Stimulated activated naive CD8-positive, alpha-beta T cell treated with anti-CD3 and anti-CD28 coated beads, Interleukin-15, Interleukin-2, amounts not matched to agents 100 ng/mL and 50 ng/mL, for 24 hours (primary cell): Measurements from ENCODE around the gene ZSWIM4.
"Not testable (repeated sequence)": the region's sequence is repeated elsewhere in the genome, so short reads cannot be mapped to it uniquely, and the experiment has no call there.

Experiments
- H3K27ac Mint-ChIP-seq: one replicate; pipeline ENCODE4 v1.8.0; 2021; ENCODE audit warnings: mild to moderate bottlenecking, mixed read lengths
- H3K27me3 Mint-ChIP-seq: one replicate; pipeline ENCODE4 v1.8.0; 2021; ENCODE audit warnings: mixed read lengths
- H3K36me3 Mint-ChIP-seq: one replicate; pipeline ENCODE4 v1.8.0; 2021; ENCODE audit warnings: low read depth, mixed read lengths
- H3K4me1 Mint-ChIP-seq: one replicate; pipeline ENCODE4 v1.8.0; 2021; ENCODE audit warnings: low read depth, mixed read lengths
- H3K4me3 Mint-ChIP-seq: one replicate; pipeline ENCODE4 v1.8.0; 2021; ENCODE audit warnings: mild to moderate bottlenecking, mixed read lengths
- H3K9me3 Mint-ChIP-seq: one replicate; pipeline ENCODE4 v1.8.0; 2021; ENCODE audit warnings: mixed read lengths

The ZSWIM4 gene

DNA sequence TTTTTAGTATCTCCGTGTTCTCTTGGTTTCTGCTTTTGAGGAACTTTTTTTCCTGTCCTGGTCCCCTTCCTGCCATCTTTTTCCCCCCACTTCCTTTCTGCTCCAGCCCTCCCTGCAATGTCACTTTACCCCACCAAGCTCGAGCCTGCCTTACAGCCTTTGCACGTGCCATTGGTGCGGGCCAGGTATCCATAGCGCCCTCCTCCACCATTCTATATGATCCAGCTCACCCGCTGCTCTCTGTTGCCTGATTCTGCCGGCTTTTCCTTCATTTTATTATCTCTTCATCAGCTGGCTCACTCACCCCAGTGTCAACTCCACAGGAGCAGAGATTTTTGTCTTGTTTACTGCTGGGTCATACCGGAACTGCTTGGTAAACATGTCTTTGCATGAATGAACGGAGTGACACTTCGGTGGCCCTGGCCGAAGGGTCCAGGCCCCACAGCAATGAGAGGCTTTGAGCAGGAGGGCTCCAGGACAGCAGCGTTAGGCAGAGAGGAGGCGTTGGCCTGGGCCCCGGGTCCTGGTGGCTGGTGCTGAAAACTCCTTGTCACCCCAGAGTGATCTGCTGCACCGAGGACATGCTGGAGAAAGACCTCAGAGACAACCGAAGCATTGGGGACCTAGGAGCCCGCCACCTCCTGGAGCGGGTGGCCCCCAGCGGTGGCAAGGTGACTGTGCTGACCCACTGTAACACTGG is 29.7 kb upstream of the ZSWIM4 start:
- H3K27ac Mint-ChIP-seq: peak overlapping the region; percentile 92
- H3K27me3 Mint-ChIP-seq: no peaks in the 10 kb centered on the region

DNA sequence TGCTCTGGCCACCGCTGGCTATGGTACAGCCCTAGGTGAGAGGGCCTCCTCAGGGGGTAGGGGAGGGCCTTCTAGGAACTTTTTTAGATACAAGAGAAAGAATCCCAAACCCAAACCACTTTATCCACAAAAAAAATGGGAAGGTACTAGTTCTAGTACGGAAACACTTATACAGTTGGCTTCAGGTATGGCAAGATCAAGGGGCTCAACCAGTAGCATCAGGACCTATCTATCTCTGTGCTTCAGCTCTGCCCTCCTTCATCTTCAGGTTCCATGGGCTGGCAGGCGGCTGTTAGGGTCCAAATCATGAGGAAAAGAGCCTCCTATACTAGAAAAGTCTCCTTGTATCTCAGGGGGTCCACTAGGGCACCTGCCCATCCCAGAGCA is 29.2 kb upstream of the ZSWIM4 start:
- Mint-ChIP-seq H3K27ac (no peak overlapping the region), H3K36me3 (peaks cover 30% of the 10 kb centered on the region), H3K27me3 (no peaks in the 10 kb centered on the region)

More for the DNA sequence above, 29.7 kb upstream of the ZSWIM4 start:
- Mint-ChIP-seq H3K9me3 (no peaks in the 10 kb centered on the region), H3K4me1 (peaks cover 17% of the 10 kb centered on the region), H3K4me3 (peak overlapping the region; percentile 92), H3K36me3 (peaks cover 30% of the 10 kb centered on the region)

GRCh38 chr19:13768510-13768909 is 26.7 kb upstream of the ZSWIM4 start:
- H3K27me3 Mint-ChIP-seq: no peaks in the 10 kb centered on the region
- H3K27ac Mint-ChIP-seq: no peak overlapping the region
- peaks cover 20% of the 10 kb centered on the region for H3K36me3 Mint-ChIP-seq
- no peaks in the 10 kb centered on the region for H3K9me3 Mint-ChIP-seq
- H3K4me1 Mint-ChIP-seq: peaks cover 14% of the 10 kb centered on the region
- H3K4me3 Mint-ChIP-seq: no peak overlapping the region

More for the DNA sequence above, 29.2 kb upstream of the ZSWIM4 start:
- Mint-ChIP-seq H3K4me3 (peak overlapping the region; percentile 92), H3K4me1 (peaks cover 17% of the 10 kb centered on the region), H3K9me3 (no peaks in the 10 kb centered on the region)

- H3K27ac Mint-ChIP-seq: no peak overlapping the region
- H3K36me3 Mint-ChIP-seq: peaks cover 22% of the 10 kb centered on the region
- H3K27me3 Mint-ChIP-seq: no peaks in the 10 kb centered on the region
- H3K9me3 Mint-ChIP-seq: no peaks in the 10 kb centered on the region
- no peak overlapping the region for H3K4me3 Mint-ChIP-seq
- peaks cover 14% of the 10 kb centered on the region for H3K4me1 Mint-ChIP-seq
These were observed 25.1 kb upstream of the ZSWIM4 start for GRCh38 chr19:13770013-13770635.

DNA sequence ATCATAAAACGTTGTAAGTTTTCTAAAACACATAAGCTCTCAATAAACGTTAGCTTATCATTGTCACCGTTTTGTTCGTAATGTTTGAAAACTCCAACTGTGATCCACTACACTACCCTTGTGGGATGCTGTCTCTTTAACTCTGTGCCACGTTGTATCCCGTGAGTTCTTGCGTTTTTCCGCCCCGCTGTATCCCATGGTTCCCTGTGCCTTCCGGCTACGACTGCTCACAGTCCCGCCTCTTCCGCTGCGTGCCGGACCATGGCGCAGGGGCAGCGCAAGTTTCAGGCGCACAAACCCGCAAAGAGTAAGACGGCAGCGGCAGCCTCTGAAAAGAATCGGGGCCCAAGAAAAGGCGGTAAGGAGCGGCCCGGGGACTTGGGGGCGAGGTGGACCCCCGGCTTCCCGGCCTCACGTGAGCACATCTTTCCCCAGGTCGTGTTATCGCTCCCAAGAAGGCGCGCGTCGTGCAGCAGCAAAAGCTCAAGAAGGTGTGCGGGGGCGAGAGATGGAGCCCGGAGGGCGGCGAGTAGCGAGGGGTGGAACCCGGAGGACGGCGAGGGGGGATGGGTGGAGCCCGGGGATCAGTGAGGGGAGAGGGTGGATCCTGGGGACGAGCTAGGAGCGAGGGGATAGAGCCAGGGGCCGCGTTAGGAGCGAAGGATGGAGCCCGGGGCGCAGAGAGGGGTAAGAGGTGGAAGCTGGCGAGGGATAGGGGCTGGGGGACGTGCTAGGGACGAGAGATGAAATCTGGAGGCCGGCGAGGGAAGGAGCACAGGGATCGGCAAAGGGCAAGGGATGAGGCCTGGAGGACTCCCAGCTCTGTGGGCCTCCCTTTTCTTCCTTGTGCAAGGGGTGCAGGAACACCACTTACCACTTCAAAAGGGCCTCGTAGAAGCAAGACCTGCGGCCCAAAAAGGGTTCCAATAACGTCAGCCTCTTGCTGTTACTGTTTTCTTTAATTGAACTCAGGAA is 20.7 kb upstream of the ZSWIM4 start, which contains the start of gene C19orf53:
C19orf53 (plus strand) TSS at position 240 of the 975 bp plus-strand sequence; CDS start at position 262, 22 bp downstream.
- Mint-ChIP-seq H3K4me3 (peak within 1 kb of the TSS; percentile 99), H3K9me3 (no peaks in the 10 kb centered on the region), H3K27ac (peak within 1 kb of the TSS; percentile 98), H3K36me3 (peaks cover 49% of the 10 kb centered on the region), H3K4me1 (peaks cover 22% of the 10 kb centered on the region), H3K27me3 (no peaks in the 10 kb centered on the region)

DNA sequence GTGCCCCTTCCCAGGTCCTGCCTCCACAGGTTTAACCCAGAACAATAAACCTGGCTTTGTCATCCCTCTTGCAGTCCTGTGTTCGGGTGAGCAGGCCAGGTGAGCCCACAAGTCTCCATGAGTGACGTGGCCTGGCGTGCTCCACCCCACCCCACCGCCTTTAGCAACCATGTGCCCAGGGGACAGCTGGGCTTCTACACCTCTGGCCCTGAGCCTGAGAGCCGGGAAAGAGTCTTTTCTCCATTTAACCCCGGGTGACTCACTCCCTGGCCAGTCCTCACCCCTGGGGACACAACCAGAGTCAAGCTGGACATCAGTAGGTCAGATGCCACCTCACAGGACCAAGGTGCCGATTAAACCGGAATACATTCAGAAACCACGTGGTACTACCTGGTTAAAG is 16.8 kb upstream of the ZSWIM4 start:
- H3K4me1 Mint-ChIP-seq: peaks cover 43% of the 10 kb centered on the region
- no peak overlapping the region for H3K27ac Mint-ChIP-seq
- no peak overlapping the region for H3K4me3 Mint-ChIP-seq
- no peaks in the 10 kb centered on the region for H3K27me3 Mint-ChIP-seq
- peaks cover 42% of the 10 kb centered on the region for H3K36me3 Mint-ChIP-seq
- no peaks in the 10 kb centered on the region for H3K9me3 Mint-ChIP-seq

GRCh38 chr19:13778847-13779246 is 16.4 kb upstream of the ZSWIM4 start:
- H3K9me3 Mint-ChIP-seq: no peaks in the 10 kb centered on the region
- H3K36me3 Mint-ChIP-seq: peaks cover 42% of the 10 kb centered on the region
- no peak overlapping the region for H3K4me3 Mint-ChIP-seq
- peaks cover 46% of the 10 kb centered on the region for H3K4me1 Mint-ChIP-seq
- no peaks in the 10 kb centered on the region for H3K27me3 Mint-ChIP-seq
- H3K27ac Mint-ChIP-seq: no peak overlapping the region

DNA sequence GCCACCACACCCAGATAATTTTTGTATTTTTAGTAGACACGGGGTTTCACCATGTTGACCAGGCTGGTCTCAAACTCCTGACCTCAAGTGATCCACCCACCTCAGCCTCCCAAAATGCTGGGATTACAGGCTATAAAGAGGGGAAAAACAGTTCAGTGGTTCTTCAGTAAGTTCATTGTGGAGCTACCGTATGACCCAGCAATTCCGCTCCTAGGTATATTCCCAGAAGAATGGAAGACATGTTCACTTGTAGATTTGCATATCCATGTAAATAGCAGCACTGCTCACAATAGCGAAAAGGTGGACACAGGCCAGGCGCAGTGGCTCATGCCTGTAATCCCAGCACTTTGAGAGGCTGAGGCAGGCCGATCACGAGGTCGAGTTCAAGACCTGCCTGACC is 15.4 kb upstream of the ZSWIM4 start:
- H3K27ac Mint-ChIP-seq, H3K4me3 Mint-ChIP-seq, H3K27me3 Mint-ChIP-seq, H3K9me3 Mint-ChIP-seq: not testable (repeated sequence)
- H3K36me3 Mint-ChIP-seq: peaks cover 36% of the 10 kb centered on the region
- H3K4me1 Mint-ChIP-seq: peaks cover 44% of the 10 kb centered on the region

DNA sequence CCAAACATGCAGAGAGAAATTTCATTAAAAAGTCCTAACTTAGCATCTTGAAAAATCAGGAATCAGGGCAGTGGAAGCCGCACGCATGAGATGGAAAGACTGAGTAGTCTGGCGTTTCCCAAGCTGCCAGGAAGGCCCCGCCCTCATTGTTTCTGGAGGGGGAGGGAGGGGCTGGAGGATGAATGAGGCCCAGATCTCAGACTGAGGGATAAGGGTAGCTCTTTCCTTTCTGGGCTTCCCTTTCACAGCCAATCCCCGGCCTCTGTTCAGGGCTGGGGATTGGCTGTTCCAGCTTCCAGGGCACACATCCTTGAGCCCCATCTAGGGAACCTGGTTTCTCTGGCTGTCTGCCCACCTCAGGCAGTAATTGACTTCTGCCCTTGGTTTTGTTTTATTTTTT is 13.7 kb upstream of the ZSWIM4 start:
- H3K4me1 Mint-ChIP-seq: peaks cover 38% of the 10 kb centered on the region
- H3K27me3 Mint-ChIP-seq: no peaks in the 10 kb centered on the region
- no peak overlapping the region for H3K27ac Mint-ChIP-seq
- peaks cover 23% of the 10 kb centered on the region for H3K36me3 Mint-ChIP-seq
- no peak overlapping the region for H3K4me3 Mint-ChIP-seq
- no peaks in the 10 kb centered on the region for H3K9me3 Mint-ChIP-seq

DNA sequence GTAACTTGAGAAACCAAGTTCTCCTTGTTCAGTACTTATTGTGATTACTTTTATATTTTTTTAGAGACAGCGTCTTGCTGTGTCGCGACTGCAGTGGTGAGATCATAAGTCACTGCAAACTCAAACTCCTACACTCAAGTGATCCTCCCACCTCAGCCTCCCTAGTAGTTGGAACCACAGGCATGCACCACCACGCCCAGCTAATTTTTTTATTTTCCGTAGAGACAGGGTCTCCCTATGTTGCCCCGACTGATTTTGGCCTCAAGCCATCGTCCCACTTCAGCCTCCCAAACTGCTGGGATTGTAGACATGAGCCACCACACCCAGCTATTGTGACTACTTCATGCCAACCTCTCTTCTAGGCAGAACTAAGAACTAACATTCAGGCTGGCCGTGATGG is 12.7 kb upstream of the ZSWIM4 start:
- Mint-ChIP-seq H3K4me1 (peaks cover 43% of the 10 kb centered on the region), H3K4me3 (no peak overlapping the region), H3K36me3 (peaks cover 17% of the 10 kb centered on the region), H3K27ac (no peak overlapping the region), H3K9me3 (no peaks in the 10 kb centered on the region), H3K27me3 (no peaks in the 10 kb centered on the region)

- Mint-ChIP-seq H3K27me3 (no peaks in the 10 kb centered on the region), H3K27ac (peak overlapping the region; percentile 32), H3K9me3 (no peaks in the 10 kb centered on the region), H3K4me3 (no peak overlapping the region), H3K36me3 (peaks cover 6% of the 10 kb centered on the region), H3K4me1 (peaks cover 56% of the 10 kb centered on the region)
These were observed 11.4 kb upstream of the ZSWIM4 start for GRCh38 chr19:13783565-13784500.

DNA sequence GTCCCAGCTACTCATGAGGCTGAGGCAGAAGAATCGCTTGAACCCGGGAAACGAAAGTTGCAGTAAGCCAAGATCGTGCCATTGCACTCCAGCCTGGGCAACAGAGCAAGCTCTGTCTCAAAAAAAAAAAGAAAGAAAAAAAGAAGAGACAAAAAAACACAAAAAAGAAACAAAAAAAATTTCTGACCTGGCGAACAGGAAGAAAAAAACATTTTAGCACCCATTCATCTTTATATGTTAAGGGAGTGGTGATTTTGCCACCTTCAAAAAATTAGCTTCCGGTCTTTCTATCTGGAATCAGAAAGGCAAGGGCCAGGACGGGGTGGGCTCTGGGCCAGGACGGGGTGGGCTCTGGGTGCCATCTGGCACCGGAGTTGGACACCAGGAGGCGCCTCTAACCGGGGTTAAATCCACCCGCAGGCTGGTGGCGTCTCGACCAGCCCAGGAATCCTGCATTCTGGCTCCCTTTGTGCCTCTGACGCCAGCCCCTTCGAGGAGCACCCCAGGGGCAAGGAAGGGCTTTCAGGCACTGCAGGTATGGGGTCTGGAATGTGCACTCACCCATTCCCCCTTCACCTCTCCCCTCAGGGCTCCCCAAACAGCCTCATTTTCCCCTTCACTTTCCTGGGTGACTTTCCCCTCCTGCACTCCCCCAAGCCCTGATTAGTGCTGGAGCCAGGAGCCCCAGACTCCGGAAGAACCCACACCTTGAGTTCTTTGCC is 10.4 kb upstream of the ZSWIM4 start:
- Mint-ChIP-seq H3K9me3 (no peaks in the 10 kb centered on the region), H3K4me1 (peaks cover 61% of the 10 kb centered on the region), H3K27me3 (no peaks in the 10 kb centered on the region), H3K36me3 (no peaks in the 10 kb centered on the region), H3K27ac (peak overlapping the region; percentile 81), H3K4me3 (peak overlapping the region; percentile 64)

GRCh38 chr19:13788991-13789390 is 6.3 kb upstream of the ZSWIM4 start:
- H3K4me1 Mint-ChIP-seq: peaks cover 49% of the 10 kb centered on the region
- H3K9me3 Mint-ChIP-seq: no peaks in the 10 kb centered on the region
- peak overlapping the region; percentile 71 for H3K27ac Mint-ChIP-seq
- no peaks in the 10 kb centered on the region for H3K27me3 Mint-ChIP-seq
- H3K4me3 Mint-ChIP-seq: peak overlapping the region; percentile 48
- no peaks in the 10 kb centered on the region for H3K36me3 Mint-ChIP-seq
